ENCODE measurements around the gene GALNT9.
"Not testable (repeated sequence)": the region's sequence is repeated elsewhere in the genome, so short reads cannot be mapped to it uniquely, and the experiment has no call there.

The GALNT9 gene

DNA sequence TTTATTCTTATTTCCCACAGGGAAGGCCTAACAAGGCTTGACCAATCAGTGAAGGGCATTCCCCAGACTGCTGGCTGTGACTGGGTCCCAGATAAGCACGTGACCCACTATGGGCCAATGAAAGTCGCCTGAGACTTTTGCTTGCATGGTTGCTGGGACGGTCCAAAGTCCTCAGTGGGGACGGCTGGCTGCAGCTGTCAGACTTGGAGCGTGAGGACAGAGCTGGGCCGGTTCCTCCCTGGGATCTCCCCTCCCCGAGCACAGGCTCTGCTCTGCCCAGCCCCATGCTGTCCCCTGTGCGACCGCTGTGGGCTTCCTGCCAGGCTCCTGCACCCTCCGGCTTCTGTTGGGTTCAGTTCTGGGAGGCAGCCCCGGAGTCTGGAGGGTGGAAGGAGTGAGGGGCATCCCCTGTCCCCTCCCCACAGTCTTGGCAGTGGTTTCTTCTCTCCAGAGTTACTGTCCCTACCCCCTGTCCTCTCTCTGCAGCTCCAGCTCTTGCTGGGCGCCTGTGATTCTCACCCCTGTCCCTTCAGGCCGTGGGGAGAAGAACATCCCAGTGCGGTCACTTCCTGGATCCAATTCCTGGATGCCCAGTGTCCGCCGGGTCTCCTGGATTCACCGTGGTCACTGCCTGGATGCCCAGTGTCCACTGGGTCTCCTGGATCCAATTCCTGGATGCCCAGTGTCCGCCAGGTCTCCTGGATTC is 50.1 kb downstream of the GALNT9 start:
- no peak for DNase-seq (ENCODE audit: low read depth)

DNA sequence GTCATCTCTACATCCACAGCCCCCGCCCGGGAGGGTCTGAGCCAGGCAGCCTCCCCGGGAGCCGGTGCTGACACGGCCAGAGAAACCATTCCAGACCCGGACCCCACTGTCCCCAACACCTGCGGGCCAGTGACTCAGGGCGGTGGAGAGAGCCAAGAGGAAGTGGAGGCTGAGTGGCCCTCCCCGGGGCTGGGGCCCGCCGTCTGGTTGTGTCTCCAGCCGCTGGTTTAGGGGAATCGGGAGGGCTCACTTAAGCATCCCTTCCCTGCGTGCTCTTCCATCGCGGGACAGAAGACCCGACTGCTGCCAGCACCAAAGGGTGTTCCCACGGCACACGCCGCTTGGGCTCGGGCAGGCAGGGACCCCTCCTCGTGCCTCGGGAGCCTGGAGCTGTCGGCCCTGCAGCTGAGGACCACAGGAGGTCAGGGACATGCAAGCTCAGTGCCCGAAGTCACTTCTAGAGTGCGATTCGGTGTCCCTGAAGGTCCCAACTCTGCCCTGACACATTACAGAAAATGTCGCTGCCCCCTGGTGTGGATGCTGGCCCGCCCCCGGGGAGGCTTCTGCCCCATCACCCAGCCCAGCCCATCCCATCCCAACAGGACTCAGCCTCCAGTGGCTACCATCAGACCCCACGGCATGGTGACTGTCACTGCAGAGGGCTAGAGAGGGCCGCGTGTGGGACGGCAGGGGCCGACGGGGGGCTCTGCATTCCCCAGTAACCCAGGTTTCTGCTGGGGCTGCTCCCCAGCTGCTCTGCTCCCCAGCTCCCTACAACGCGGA is 50.8 kb downstream of the GALNT9 start:
- DNase-seq (ENCODE audit: low read depth): no peak

DNA sequence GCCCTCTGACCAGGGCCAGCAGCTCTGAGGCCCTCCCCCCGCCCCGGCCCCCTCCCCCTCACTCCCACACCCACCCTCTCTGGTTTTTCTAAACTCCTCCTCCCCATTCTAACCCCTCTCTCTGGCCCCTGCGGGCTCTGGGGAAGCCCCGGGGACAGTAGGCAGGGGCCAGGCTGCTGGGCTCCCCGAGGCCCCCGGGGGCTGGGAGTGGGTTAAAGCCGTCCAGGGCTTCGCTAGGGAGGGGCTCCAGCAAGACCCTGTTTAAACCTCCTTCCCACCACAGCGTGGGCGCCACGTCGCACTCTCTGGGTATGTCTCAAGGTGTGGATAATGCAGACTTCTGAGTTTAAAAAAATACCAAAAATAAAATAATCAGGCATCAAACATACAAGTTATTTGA is 51.4 kb downstream of the GALNT9 start:
- no peak for DNase-seq (ENCODE audit: low read depth)

DNA sequence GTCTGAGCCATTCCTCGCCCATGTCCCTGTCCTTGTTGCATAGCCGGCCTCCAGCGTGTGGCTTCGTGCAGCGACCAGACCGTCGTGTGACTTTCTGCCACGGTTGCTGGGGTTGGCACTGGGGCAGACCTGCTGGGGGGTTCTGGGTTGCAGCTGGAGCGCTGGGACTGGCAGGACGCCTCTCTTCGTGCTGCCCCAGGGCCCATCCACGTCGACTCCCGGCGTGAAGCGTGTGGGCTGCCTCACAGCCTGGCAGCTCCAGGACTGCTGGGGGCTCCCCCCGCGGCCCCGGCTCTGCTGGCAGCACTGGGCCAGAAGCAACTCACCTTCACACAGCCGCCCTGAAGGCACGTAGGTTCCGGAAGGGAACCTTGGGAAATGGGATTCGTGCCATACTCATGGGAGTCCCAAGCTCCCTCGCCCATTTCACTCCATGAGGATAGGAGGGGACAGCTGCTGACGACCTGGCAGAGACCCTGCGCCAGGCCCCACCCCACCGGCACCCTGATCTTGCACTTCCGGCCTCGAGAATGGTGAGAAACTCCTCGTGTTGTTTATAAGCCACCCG is 51.9 kb downstream of the GALNT9 start:
- DNase-seq (ENCODE audit: low read depth): no peak

DNA sequence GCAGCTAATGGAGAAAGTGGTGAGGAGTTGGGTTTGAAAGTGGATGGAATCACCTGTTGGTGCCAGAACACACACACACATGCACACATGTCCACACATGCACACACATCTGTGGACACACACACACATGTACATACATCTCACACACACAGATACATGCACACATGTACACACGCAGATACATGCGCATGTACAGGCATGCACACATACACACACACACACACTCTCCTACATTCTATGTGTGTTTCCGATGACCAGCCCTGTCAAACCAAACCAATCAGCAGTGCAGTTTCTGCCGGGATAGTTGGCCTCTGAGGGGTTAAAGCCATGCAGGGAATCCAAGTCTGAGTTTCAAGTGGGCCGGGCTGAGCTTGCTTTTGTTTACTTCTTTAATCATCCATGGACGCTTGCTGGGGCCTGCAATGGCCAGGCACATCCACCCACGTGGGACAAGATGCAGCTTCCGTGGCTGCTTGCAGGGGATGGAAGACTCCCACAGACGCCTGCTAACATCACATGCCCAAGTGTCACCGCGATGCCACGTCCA is 52.5 kb downstream of the GALNT9 start:
- no peak for DNase-seq (ENCODE audit: low read depth)

DNA sequence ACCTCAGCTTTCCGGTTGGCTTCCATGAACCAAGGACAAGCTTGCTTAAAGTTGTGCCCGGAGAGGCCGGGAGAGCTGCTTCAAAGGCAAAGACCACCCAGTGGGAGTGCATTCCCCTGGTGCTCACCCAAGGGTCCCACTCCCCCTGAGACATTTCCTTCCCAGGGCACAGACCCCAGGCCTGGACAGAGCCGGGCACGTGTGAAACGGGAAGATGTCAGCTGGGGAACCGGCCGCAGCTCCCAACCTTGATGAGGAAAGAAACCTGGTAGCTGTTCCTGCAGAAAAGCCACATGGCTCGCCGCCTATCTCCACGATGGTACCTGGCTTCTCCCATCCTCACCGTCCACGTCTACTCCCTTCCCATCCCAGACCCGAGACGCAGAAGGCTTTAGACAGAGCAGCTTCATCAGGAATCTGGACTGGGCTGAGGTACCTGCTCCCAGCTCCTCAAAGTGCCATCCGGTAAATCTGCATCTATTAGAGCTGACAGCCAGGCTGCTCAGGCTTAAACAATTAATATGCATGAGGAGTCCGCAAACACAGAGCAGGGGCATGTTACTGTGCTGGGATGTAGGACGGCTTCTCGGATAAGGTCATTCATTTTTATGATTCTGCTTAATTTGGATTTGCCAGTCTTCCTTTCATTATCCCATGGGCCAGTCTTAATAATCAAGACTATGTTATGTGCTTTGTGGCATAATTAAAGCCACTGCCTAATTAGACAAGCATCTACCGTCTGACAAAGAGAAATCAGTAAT is 53.1 kb downstream of the GALNT9 start:
- no peak for DNase-seq (ENCODE audit: low read depth)

DNA sequence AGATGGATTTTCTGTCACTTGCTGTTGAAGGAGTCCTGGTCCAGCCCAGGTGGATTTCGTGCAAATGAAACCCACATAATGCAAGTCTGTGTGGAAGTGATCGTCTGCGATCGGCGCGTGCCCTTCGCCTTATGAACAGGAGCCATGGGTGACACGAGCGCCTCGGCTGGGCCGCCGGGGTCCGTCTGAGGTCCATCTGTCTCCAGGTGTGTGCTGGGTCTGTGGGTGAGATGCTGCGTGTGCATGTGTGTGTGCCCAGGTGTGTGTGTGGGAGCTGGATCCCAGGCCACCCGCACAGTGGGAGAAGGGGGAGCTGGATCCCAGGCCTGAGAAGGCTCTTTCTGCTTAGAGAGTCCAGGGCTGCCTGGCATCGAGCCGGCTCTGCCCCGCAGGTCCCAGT is 53.8 kb downstream of the GALNT9 start:
- DNase-seq (ENCODE audit: low read depth): no peak

DNA sequence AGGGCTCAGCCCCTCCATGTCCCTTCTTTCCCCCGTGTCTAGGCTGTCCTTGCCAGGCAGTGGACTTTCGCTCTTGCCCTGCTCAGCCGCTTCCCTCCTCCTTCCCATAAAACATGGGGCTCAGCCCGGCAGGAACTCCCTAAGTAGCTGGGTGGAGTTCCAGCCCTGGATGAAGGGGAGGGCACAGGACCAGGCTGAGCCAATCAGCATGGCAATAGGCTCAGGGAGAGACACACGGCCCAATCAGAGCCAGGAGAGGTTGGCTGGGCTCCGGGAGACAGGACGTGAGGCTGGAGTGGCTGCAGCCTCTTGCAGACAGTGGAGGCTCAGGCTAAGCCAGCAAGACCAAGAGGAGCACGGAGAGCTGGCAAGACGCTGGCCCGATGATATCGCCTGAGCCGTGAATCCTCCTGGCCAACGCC is 54.3 kb downstream of the GALNT9 start:
- peak; percentile 8 for DNase-seq (ENCODE audit: low read depth)

DNA sequence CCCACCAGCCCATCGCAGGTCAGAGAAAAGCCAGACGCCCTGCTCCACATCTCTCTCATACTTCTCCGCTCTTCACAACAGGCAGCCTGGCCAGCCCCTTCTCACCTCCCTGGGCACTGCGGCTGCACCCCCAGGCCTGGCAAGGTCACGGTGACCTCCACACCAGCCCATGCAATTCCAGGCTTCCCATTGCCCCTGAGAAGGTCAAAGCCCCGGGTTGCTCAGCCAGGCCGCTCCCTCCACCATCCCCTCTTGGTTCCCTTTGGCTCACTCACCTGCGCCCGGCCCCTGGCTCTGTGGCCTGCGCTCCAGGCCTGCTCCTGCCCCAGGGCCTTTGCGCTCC is 55.4 kb downstream of the GALNT9 start:
- DNase-seq (ENCODE audit: low read depth): no peak

DNA sequence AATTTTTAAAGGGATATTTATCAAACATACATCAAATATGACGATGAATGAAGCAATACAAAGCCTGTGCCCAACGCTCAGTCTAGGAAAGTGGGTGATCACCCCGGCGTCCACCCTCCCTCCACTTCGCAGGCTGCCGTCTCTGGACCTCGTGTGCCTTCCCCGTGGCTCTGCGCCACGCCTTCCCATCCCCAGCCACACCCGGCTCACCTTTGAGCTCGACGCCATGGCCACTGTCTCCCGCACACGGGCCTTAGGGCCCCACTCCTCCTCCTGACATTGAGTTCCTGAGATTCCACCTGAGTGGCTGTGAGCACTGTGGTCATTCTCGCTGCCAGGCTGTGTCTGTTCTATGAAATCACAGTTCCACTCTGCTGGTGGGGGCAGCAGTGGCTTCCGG is 56.7 kb downstream of the GALNT9 start:
- no peak for DNase-seq (ENCODE audit: low read depth)

DNA sequence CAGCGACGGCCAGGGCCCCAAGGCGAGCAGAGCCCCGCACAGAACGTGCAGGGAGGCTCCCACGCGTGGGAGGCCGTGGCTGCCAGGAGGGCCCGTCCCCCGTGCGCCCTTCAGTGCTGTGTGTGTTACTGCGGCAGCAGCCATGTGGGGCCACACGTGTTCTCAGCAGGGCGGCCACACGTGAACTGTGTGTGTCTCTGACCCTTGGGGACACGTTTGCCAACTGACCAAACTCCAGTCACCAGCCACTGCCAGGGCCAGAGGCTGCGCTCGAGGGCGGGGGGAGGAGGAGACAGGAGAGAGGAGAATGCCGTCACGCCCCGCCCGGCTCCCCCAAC is 57.7 kb downstream of the GALNT9 start:
- DNase-seq (ENCODE audit: low read depth): no peak

DNA sequence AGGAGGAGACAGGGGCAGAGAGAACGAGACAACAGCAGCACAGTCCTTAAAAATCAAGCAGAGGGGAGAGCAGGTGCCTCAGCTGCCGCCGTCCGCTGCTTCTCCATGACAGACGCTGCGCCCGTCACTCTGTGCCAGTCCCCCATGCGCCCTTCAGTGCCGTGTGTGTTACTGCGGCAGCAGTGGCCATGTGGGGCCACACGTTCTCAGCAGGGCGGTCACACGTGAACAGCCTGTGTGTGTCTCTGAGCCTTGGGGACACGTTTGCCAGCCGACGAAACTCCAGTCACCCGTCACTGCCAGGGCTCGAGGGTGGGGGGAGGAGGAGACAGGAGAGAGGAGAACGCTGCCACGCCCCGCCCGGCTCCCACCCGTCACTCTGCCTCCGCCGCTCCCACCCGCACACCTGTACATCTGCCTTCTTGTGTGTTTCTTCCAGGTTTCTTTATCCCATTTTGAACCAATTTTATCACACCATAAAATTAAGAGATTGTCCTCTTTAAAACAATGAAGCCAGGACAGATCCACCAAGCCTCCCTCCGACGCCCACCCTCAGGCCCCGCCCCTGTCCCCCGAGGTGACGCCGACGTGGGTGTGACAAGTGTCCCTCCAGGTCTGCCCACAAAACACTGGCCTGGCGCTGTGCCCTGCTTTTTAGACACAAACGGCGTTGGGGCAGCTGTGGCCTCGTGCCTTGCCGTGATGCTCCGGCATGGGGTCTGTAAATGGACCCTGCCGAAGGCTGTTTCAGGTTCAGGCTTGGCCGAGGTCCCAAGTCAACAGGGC is 58.2 kb downstream of the GALNT9 start:
- DNase-seq (ENCODE audit: low read depth): no peak

DNA sequence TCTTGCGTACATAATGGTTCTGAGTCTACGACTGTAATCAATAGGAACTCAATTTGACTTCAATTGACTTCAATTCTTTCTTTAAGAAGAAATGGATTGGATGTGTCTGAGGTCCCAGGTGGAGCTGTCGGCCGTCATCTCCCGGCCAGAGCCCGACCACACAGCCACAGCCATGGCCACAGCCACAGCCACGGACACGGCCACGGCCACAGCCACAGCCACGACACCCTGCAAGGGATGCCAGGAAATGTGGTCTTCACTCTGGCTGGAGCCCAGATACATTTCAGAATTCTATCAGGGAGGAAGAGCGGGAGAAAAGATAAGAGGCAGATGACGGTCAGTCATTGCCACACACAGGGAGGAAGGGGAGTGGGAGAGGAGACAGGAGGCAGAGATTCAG is 58.9 kb downstream of the GALNT9 start:
- no peak for DNase-seq (ENCODE audit: low read depth)

DNA sequence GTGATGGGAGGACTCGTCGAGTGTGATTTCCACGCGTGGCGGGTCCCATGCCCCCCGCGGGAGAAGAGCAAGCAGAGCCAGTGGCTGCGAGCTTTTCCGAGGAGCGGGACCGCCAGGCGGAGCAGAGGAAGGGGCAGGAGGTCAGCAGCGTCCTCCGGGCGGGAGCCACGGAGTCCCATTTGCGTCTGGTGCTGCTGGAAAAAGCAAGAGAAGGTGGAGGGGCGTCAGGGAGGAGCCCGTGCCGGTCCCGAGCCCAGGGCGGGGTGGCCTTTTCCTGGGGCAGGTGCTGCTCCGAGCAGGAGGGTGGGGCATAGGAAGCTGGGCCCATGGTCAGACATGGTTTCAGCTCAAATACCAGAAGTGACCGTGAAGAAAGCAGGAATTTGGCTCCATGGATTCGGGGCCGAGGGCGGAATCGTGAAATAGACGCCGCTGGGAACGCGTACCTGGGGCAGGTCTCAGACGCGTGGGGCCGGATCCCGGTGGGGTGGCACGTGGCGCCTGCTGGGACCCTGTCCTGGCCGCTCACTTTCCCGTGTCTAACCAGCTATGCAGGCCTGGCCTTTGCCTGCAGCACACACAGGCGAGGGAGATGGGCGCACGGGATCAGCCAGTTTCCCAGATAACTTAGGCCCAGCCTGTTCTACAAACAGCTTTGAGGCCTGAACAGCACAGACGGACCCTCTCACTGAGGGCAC is 60.0 kb downstream of the GALNT9 start:
- no peak for DNase-seq (ENCODE audit: low read depth)

DNA sequence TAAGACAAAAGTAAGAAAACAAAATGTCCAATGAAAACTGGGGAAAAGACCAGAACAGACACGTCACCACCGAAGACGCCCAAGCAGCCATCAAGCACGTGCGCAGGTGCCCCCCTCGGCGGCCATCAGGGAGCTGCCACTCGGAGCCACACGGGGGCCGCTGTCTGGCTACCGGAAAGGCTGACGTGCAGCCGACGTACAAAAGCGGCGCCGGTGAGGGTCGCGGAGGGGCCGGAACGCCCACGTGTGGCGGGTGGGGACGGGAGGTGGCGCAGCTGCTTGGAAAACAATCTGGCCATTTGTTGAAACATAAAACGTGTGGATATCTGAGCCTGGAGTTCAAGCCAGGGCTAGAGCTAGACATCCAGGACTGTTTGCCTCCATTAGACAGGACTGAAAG is 60.7 kb downstream of the GALNT9 start:
- DNase-seq (ENCODE audit: low read depth): no peak

DNA sequence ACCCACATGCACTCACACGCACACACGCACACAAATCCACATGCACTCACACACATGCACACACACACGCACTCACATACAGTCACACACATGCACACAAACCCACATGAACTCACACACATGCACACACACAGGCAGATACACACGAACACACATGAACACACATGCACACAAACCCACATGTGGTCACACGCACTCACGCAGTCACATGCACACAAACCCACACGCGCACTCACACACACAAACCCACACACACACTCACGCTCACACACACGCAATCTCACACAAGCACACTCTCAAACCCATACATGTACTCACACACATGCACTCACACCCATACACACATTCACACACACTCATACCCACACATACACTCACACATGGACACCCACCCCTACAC is 61.5 kb downstream of the GALNT9 start:
- no peak for DNase-seq (ENCODE audit: low read depth)

DNA sequence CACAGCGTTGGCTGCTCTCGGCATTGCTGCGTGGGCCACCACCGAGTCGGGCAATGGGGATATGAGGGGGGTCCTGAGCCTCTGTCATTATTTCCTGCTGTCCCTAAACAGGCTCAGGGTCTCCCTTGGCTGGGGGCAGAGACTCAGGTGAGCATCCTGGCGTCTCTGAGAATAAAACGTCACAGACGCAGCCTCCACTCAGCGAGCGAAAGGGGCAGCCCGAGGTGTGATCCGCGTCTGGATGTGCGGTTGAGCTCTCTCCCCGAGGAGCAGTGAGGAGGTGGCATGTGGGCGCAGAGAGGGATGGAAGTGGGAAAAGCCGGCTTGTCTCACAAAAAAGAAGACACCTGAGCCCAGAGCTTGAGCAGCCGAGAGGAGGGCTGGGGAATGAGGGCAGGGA is 62.6 kb downstream of the GALNT9 start:
- DNase-seq (ENCODE audit: low read depth): no peak

DNA sequence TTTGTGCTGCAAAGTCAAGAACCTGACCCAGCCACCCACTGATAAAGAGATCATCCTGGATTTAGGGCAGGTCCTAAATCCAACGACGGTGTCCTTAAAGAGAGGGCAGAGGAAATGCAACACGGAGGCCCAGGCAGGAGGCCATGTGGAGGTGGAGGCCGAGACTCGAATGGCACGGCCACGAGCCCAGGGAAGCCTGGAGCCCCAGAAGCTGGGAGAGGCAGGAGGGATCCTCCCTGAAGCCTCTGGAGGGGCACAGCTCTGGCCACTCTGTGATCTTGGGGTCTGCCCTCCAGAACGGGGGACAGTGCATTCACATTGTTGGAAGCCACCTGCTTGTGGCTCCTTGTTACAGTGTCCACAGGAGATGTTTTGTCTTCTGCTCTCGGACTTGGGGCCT is 63.0 kb downstream of the GALNT9 start:
- no peak for DNase-seq (ENCODE audit: low read depth)

DNA sequence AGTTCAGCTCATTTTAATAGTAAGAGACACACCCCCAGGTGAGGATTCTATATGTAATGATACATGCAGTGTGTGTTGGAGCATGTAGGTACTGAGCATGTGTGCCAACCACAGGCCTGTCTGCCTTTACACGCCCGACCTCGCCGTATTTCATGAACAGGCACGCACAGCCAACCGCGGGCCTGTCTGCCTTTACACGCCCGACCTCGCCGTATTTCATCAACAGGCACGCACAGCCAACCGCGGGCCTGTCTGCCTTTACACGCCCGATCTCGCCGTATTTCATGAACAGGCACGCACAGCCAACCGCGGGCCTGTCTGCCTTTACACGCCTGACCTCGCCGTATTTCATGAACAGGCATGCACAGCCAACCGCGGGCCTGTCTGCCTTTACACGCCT is 63.6 kb downstream of the GALNT9 start:
- not testable (repeated sequence) for DNase-seq (ENCODE audit: low read depth)

DNA sequence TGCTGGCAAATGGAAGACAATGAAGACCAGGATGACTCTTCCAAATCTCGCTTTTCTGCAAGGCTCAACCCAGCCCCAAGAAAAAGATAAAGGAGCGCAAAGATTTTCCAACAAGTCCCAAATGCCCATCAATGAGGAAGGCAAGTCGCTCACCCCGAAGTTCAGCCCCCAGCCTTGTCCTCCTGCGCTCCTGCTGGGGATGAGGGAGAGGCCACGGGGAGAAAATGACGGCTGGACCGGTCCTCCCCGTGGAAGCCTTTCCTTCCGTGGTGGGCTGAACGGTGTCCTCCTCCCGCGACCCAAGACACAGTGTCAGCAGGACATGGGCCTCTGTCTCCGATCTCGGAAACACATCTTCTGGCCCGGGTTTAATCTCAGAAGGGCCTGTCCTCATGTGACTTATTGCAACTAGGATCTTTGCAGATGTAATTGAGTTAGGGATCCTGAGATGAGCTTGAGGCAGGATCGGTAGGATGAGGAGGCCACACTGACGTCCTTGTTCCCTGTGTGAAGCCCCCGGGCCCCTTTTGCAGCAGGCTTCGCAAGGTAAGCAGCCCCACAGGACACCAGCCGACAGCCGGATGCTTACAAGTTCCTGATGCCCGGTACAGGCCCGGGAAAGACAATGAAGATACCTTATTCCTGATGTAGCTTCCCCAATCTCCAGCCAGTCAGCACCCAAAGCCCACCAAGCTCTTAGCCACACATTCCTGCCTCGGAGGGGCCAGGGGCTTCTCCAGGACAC is 64.2 kb downstream of the GALNT9 start:
- no peak for DNase-seq (ENCODE audit: low read depth)
